ENCODE results near the gene CDC20B. TPM values are rescaled to one million over a fixed set of nuclear protein-coding genes. Genes with fewer than 3 reads are reported as not detected.

CDC20B gene
- total RNA-seq, 1 experiment from 2014 or later = not detected

- no peak for DNase-seq
- intact Hi-C loops (cut with micrococcal nuclease; ENCODE audit: unreplicated experiment) = no loop called here
- POLR2A ChIA-PET = no interaction called here
- Mint-ChIP-seq H3K36me3 (ENCODE audit: insufficient read depth, unreplicated experiment) (no peaks in the 10 kb centered on the region), H3K4me3 (ENCODE audit: unreplicated experiment) (no peak overlapping the region), H3K27ac (ENCODE audit: unreplicated experiment) (no peak overlapping the region), H3K9me3 (ENCODE audit: unreplicated experiment) (no peaks in the 10 kb centered on the region), H3K27me3 (ENCODE audit: insufficient read depth, unreplicated experiment) (peaks cover 34% of the 10 kb centered on the region), H3K4me1 (ENCODE audit: low read depth, unreplicated experiment) (no peaks in the 10 kb centered on the region)
- no peak for TF ChIP-seq CTCF (IDR thresholded peaks at IDR 0.05; ENCODE audit: insufficient read depth in 1 of 2, low read depth in 1 of 2, low read length in 1 of 2, severe bottlenecking in 1 of 2, unreplicated experiment in 1 of 2)
- Histone ChIP-seq H3K36me3 (ENCODE audit: control insufficient read depth, insufficient read depth, low read length) (no peaks in the 10 kb centered on the region), H3K9me3 (no peaks in the 10 kb centered on the region; the same call in 1 of the 2 replicates), H3K4me1 (no peaks in the 10 kb centered on the region), H3K27me3 (replicated peaks; ENCODE audit: control insufficient read depth, insufficient read depth, low read length) (no peaks in the 10 kb centered on the region), H3K4me3 (ENCODE audit: low read depth, low read length) (no peak overlapping the region)
- BruUV-seq (replicated peaks) = no TSS peak
- CTCF ChIA-PET = no interaction called here
Measured at GRCh38 chr5:55136521-55136920, 36.5 kb downstream of the CDC20B start.

GRCh38 chr5:55134053-55134722 is 38.8 kb downstream of the CDC20B start:
- no peak overlapping the region for H3K4me3 ChIP-seq (ENCODE audit: low read depth, low read length)
- H3K36me3 ChIP-seq (ENCODE audit: control insufficient read depth, insufficient read depth, low read length) = no peaks in the 10 kb centered on the region
- Mint-ChIP-seq H3K4me1 (ENCODE audit: low read depth, unreplicated experiment) (no peaks in the 10 kb centered on the region), H3K27me3 (ENCODE audit: insufficient read depth, unreplicated experiment) (peaks cover 39% of the 10 kb centered on the region), H3K4me3 (ENCODE audit: unreplicated experiment) (no peak overlapping the region), H3K27ac (ENCODE audit: unreplicated experiment) (no peak overlapping the region), H3K9me3 (ENCODE audit: unreplicated experiment) (peaks cover 5% of the 10 kb centered on the region), H3K36me3 (ENCODE audit: insufficient read depth, unreplicated experiment) (no peaks in the 10 kb centered on the region)
- TF ChIP-seq CTCF (IDR thresholded peaks at IDR 0.05; ENCODE audit: insufficient read depth in 1 of 2, low read depth in 1 of 2, low read length in 1 of 2, severe bottlenecking in 1 of 2, unreplicated experiment in 1 of 2) = no peak
- BruUV-seq (replicated peaks) = no TSS peak
- H3K4me1 ChIP-seq = no peaks in the 10 kb centered on the region
- no peaks in the 10 kb centered on the region for H3K27me3 ChIP-seq (replicated peaks; ENCODE audit: control insufficient read depth, insufficient read depth, low read length)
- intact Hi-C loops (cut with micrococcal nuclease; ENCODE audit: unreplicated experiment) = no loop called here
- ChIA-PET CTCF (no interaction called here), POLR2A (no interaction called here)
- H3K9me3 ChIP-seq = no peaks in the 10 kb centered on the region; the same call in 1 of the 2 replicates
- no peak for DNase-seq

GRCh38 chr5:55123365-55123764 is 49.6 kb downstream of the CDC20B start:
- intact Hi-C loops (cut with micrococcal nuclease; ENCODE audit: unreplicated experiment) = no loop called here
- Mint-ChIP-seq H3K27ac (ENCODE audit: unreplicated experiment) (no peak overlapping the region), H3K4me1 (ENCODE audit: low read depth, unreplicated experiment) (no peaks in the 10 kb centered on the region), H3K9me3 (ENCODE audit: unreplicated experiment) (no peaks in the 10 kb centered on the region), H3K36me3 (ENCODE audit: insufficient read depth, unreplicated experiment) (no peaks in the 10 kb centered on the region), H3K4me3 (ENCODE audit: unreplicated experiment) (no peak overlapping the region), H3K27me3 (ENCODE audit: insufficient read depth, unreplicated experiment) (peaks cover 21% of the 10 kb centered on the region)
- Histone ChIP-seq H3K9me3 (no peaks in the 10 kb centered on the region), H3K36me3 (ENCODE audit: control insufficient read depth, insufficient read depth, low read length) (no peaks in the 10 kb centered on the region), H3K4me3 (ENCODE audit: low read depth, low read length) (no peak overlapping the region), H3K27me3 (replicated peaks; ENCODE audit: control insufficient read depth, insufficient read depth, low read length) (no peaks in the 10 kb centered on the region; the same call in 1 of the 2 replicates), H3K4me1 (no peaks in the 10 kb centered on the region)
- BruUV-seq (replicated peaks) = no TSS peak
- POLR2A ChIA-PET = no interaction called here
- CTCF ChIA-PET = interaction anchor here (0.6 kb wide), 2 partner anchors 37 to 219 kb away, joined by 3 read pairs; partner anchors contain the start of gene GPX8
- no peak for DNase-seq
- TF ChIP-seq CTCF (IDR thresholded peaks at IDR 0.05; ENCODE audit: insufficient read depth in 1 of 2, low read depth in 1 of 2, low read length in 1 of 2, severe bottlenecking in 1 of 2, unreplicated experiment in 1 of 2) = no peak
